ENCODE data around the gene HS3ST6.
"Not testable (repeated sequence)": the region's sequence is repeated elsewhere in the genome, so short reads cannot be mapped to it uniquely, and the experiment has no call there.

Gene HS3ST6

DNA sequence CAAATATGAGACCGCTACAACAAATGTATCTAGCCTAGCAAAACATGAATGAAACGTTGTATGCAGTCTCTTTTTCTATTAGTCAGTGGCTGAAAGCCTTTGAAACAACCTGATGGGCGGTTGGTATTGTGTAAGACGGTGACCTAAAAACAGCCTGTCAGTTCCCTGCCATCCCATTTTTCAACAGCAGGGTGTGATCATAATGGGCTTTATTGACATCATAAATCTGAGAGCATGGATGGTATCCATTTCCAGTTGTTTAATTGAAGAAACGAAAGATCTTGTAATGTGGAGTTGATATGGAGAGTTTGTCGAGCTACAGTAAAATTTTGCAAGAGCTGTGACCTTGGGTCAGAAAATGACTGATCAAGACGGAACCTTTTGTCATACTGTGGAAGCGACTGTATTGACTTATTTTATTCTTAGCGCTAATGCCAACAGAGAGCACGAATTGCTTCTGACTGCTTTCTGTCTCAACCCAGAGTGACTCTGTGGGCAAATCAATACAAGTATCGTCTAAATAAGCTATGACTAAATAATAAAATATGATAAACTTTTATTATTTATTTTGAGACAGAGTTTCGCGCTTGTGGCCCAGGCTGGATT lies 34.0 kb downstream of the HS3ST6 start:
- no peak overlapping the region for H3K4me3 ChIP-seq (ENCODE audit: low read depth, low read length)

DNA sequence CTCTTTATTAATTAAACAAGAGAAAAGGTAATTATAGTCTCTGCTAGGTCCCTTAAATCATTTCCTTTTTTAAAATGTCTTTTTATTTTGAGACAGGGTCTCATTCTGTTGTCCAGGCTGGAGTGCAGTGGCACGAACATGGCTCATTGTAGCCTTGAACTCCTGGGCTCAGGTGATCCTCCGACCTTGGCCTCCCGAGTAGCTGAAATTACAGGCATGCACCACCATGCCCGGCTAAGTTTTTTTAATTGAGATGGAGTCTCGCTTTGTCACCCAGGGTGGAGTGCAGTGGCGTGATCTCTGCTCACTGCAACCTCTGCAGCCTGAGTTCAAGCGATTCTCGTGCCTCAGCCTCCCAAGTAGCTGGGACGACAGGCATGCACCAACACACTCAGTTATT lies 37.0 kb downstream of the HS3ST6 start:
- H3K4me3 ChIP-seq (ENCODE audit: low read depth, low read length): not testable (repeated sequence)

DNA sequence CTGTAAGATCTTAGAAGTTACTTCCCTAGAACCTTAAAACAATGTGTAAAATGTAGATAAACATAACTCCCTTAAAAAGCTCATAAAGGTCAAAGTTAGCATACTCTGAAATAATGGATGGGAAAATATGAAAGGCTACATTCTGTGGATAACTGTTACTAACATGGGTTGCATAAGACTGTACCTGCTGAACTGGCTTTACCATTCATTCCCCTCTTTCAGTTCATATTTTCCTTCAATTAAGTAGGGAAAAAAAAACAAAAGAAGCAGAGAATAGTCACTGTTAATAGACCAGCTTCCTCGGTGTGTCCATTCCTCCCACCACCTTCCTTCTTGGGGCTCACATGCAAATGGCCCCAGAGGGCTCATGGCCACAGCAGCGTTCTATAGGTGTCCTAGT lies 38.7 kb downstream of the HS3ST6 start:
- no peak overlapping the region for H3K4me3 ChIP-seq (ENCODE audit: low read depth, low read length)

DNA sequence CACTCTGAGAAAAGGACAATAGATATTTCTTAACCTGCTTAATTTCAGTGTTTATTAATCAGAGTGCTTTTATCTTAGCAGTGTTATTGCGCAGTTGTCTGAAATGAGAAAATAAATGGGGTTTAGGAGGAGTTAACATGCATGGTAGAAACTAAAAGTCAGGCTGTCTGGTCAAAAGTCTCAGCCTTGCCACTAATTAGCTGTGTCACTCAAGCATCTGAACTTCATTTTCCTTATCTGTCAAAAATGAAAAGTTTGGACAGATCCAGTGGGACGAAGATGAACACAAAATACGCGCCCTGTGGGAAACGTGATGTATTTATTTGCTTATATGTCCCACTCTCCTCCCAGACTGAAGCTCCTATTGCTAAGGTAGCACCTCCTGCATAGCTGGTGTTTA lies 40.0 kb downstream of the HS3ST6 start:
- H3K4me3 ChIP-seq (ENCODE audit: low read depth, low read length): no peak overlapping the region

DNA sequence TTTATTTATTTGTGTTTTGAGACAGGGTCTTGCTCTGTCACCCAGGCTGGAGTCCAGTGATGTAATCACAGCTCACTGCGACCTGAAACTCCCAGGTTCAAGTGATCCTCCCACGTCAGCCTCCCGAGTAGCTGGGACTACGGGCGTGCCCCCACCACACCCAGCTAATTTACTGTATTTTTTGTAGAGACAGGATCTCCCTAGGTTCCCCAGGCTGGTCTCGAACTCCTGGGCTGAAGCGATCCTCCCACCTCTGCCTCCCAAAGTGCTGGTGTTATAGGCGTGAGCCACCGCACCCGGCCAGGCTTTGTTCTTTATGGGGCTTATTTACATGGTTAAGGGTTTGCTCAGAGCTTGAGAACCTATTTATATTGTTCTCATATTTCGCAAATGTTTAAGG lies 40.4 kb downstream of the HS3ST6 start:
- H3K4me3 ChIP-seq (ENCODE audit: low read depth, low read length): no peak overlapping the region

DNA sequence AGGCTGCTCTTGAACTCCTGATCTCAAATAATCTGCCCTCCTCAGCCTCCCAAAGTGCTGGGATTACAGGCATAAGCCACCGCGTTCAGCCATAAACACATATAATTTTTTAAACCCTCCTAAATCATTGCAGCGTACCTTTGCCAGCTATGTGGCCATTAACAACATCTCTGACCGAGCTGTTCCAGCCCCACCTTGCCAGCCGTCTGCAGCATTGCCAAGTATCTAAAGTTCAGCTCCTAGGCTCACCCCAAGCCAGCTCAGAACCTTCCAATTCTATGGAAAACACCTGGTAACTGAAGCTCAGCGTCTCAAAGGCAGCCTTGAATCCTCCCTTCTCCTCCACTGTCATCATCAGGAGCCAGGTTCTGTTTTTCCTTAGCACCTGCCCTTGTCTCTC lies 41.1 kb downstream of the HS3ST6 start:
- no peak overlapping the region for H3K4me3 ChIP-seq (ENCODE audit: low read depth, low read length)

DNA sequence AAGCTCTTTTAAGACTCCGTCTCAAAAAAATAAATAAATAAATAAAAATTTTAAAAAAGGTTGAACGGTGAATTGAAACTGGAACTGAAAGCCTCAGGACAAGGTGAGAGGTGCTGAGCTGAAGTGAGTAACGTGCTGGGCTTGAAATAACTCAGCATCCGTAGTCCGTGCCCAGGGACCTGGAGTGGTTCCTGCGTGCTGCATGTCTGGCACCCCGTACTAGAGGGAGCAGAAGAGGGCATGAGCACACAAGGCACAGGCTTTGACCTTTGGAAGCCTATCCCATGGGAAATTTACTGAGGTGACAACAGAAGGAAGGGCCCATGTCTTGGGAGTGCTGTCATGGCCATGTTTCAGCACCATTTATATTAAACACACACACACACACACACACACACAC lies 41.7 kb downstream of the HS3ST6 start:
- no peak overlapping the region for H3K4me3 ChIP-seq (ENCODE audit: low read depth, low read length)

DNA sequence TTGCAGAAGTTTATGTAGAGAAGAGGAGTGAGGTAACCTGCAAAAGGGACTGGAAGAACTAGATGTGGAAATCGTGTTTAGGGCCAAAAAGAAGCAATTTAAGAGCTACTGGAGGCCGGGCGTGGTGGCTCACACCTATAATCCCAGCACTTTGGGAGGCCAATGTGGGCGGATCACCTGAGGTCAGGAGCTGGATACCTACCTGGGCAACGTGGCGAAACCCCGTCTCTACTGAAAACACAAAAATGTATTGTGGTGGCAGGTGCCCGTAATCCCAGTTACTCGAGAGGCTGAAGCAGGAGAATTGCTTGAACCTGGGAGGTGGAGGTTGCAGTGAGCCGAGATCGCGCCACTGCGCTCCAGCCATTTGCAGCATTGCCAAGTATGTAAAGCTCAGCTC lies 42.1 kb downstream of the HS3ST6 start:
- not testable (repeated sequence) for H3K4me3 ChIP-seq (ENCODE audit: low read depth, low read length)

DNA sequence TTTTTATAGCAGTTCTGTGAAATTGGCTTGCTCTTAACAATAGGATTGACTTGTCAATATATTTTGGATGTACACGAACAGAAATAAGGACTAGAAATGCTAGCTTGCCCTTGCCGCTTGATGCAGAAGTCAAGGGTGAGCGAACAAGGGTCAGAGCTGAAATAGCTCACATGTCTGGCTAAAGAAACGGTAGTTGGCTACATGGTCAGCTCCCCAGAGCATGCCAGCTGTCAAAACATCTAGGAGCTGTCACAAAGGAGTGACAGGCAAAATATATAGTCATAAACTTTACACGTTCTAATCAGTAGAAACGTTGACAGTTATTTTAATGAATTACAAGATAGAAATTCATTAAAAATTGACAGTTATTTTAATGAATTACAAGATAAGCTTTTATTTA lies 43.4 kb downstream of the HS3ST6 start:
- no peak overlapping the region for H3K4me3 ChIP-seq (ENCODE audit: low read depth, low read length)

DNA sequence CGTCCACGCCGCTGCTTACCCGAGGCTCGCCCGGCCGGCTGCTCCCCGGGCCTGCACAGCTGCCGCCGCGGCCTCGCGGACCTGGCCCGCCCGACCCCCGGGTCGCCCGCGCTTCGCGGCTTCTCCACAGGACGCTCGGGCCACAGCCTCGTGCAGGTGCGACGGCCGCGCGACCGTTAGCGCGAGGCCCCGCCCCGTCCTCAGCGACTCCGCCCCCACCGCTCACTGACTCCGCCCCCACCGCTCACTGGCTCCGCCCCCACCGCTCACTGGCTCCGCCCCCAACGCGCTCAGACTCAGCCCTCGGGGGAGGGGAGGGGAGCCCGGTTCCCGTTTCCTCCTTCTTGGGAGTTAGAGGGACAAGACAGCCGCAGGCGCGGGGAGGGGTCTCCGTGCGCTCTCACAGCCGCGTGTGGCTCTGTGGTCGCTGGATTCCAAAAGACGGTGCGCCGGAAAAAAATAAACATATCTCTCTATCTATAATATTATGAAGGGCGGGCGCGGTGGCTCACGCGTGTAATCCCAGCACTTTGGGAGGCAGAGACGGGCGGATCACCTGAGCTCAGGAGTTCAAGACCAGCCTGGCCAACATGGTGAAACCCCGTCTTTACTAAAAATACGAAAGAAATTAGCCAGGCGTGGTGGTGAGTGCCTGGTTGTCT lies 46.1 kb downstream of the HS3ST6 start, which contains the start of gene MEIOB:
MEIOB (minus strand) TSS at position 191 of the 662 bp plus-strand sequence. CDS start 3,989 bp downstream, outside the sequence.
- H3K4me3 ChIP-seq (ENCODE audit: low read depth, low read length): peak within 1 kb of the TSS; percentile 41

DNA sequence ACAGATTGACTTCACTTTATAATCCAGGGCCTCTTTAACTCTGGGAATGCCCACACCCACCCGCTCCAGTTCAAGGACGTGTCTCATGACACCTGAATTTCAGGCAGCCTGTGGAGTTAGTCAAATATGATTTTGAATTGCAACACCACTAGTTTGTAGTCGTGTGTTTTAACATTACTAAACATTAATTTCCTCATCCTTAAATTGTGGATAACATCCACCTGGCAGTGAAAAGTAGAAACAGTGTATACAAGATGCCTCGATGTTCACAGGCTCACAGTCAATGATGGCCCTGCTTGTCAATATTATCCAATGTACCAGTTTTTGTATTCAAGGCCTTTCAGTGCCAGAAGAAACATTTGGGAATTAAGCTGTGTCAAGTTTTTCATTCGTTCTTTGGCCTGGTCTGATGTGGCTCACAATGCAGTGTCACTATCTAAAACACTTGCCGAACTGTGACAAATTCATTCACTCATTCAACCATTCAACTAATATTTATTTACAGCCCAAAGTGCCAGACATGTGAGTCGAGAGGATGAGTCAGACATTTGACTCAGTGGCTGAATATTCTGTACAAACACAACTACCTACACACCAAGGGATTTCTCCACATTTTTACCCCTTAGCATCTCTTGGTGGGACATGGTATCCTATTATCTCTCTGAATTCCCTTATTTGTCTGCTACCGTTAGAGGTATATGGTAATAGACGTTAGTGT lies 47.7 kb downstream of the HS3ST6 start:
- H3K4me3 ChIP-seq (ENCODE audit: low read depth, low read length): no peak overlapping the region

DNA sequence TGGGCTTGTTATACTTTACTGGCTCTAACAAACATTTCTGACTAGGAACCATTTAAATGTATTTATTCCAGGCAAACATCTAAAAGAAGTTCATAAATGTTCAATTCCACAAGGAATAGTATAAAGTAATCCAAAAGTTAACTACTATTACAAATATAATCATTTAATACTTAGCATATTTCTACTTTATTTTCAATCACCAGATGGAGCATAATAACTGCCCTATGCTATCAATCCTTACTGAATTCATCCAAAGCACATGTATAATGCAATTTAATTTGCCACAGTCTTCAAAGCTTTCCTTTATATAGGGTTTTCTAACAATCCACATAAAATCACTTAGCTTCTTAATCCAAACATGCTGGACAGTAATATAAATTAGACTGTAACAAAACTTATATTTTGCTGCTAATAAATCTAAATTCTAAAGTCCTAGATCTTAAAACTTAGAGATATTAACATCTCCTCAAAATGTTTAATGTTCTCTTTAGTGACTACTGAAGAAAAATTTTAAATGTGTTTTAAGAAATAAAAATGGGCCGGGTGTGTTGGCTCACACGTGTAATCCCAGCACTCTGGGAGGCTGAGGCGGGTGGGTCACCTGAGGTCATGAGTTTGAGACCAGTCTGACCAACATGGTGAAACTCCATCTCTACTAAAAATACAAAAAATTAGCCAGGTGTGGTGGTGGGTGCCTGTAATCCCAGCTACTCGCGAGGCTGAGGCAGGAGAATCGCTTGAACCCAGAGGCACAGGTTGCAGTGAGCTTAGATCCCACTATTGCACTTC lies 52.1 kb downstream of the HS3ST6 start:
- no peak overlapping the region for H3K4me3 ChIP-seq (ENCODE audit: low read depth, low read length)

DNA sequence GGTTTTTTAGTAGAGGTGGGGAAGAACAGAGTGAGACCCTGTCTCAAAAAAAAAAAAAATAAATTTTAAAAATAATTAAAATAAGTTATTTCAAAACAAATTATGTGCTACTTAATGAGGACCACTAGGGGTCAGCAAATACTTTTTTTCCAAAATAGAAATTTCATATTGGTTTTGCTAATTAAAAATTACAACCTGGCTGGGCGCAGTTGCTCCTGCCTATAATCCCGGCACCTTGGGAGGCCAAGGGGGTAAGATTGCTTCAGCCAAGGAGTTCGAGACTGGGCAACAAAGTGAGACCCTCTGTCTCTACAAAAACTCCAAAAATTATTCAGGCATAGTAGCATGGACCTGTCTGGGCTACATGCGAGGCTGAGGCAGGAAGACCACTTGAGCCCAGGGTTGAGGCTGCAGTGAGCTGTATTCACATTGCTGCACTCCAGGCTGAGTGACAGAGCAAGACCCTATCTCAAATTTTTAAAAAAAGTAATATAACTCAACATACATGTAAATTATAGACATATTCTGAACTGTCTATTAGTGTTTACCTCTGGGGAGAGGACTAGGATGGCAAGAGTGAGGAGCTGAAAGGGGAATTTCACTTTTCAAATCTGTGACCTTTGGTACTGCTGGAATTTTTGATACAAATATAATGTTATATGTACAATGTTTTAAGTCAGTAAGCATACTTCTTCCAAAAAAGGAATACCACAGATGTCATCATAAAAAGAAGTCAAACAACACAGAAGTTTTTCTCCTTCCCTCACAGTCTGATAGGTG lies 54.3 kb downstream of the HS3ST6 start:
- no peak overlapping the region for H3K4me3 ChIP-seq (ENCODE audit: low read depth, low read length)

DNA sequence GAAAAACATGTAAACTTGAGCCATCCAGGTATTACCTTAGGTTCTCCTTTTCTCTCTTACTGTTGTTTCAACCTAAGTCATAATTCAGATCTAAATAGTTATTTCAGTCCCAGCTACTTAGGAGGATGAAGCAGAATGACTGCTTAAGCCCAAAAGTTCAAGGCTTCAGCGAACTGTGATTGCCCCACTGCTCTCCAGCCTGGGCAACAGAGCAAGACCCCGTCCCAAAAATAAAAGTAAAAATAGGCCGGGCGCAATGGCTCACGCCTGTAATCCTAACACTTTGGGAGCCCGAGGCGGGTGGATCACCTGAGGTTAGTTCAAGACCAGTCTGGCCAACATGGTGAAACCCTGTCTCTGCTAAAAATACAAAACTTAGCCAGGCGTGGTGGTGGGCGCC lies 55.8 kb downstream of the HS3ST6 start:
- H3K4me3 ChIP-seq (ENCODE audit: low read depth, low read length): no peak overlapping the region

DNA sequence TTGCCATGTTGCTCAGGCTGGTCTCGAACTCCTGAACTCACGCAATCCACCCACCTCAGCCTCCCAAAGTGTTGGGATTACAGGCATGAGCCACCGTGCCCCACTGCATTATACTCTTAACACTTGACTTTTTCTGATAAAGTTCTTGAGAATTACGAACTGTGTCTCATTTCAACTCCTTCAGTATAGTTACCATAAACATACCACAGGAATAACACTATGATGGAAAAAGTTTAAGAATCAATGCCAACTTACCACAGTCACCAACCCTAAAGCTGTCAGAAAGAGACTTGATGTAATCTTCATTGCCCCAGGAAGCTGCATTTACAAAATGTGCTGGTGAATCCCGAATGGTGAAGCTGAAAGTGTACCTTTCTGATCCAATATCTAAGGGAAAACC lies 56.5 kb downstream of the HS3ST6 start:
- H3K4me3 ChIP-seq (ENCODE audit: low read depth, low read length): no peak overlapping the region

Measured in iPS-11a (cell line).